Measurements from ENCODE around the gene ATP6V0B. TPM values are rescaled to one million over a fixed set of nuclear protein-coding genes. Genes with fewer than 3 reads are reported as not detected.
A peak's percentile ranks its signal among the peaks of the same experiment; 100 is the strongest.

ATP6V0B gene
- total and polyA plus RNA-seq, 7 donors = 87.9 to 260 (median 133) TPM

GRCh38 chr1:43991476-43992231, 16.9 kb downstream of the ATP6V0B start, which contains the start of gene CCDC24:
CCDC24 (plus strand) TSS chr1:43991599; CDS start chr1:43991879, 280 bp downstream.
- intact Hi-C loops (cut with DNase I) = no loop called here
- H3K4me3 ChIP-seq = peak within 1 kb of the TSS; percentile 83
- peak; percentile 87 to 94 (median 90) for ATAC-seq
- H3K4me1 ChIP-seq = peaks cover 6% of the 10 kb centered on the region
- peaks cover 0 to 6% of the 10 kb centered on the region in 2 donors for H3K36me3 ChIP-seq (ENCODE audit: insufficient read depth in 1 of 2, low read depth in 1 of 2)
- no peak for TF ChIP-seq CTCF (IDR thresholded peaks at IDR 0.05)
- no peaks in the 10 kb centered on the region for H3K27me3 ChIP-seq (ENCODE audit: insufficient read depth in 3 of 3, low read length in 2 of 3)
- no peaks in the 10 kb centered on the region for H3K9me3 ChIP-seq
- 1 to 3% (median 1%) methylated on average over 33 to 66 of the region's 66 CpGs for WGBS, 3 donors
- peak within 1 kb of the TSS; percentile 63 for H3K27ac ChIP-seq
- DNase-seq = peak; percentile 89 to 92

- Histone ChIP-seq H3K27ac (no peak overlapping the region), H3K4me3 (peak overlapping the region; percentile 83), H3K27me3 (ENCODE audit: insufficient read depth in 3 of 3, low read length in 2 of 3) (no peaks in the 10 kb centered on the region), H3K36me3 (ENCODE audit: insufficient read depth in 1 of 2, low read depth in 1 of 2) (no peaks in the 10 kb centered on the region), H3K4me1 (peaks cover 6% of the 10 kb centered on the region), H3K9me3 (no peaks in the 10 kb centered on the region)
- TF ChIP-seq CTCF (IDR thresholded peaks at IDR 0.05) = no peak
- ATAC-seq = no peak
- no peak for DNase-seq
- intact Hi-C loops (cut with DNase I) = no loop called here
- WGBS, 3 donors = 52 to 59% (median 54%) methylated on average over 11 of the region's 11 CpGs
Measured at GRCh38 chr1:43992232-43992995, 17.7 kb downstream of the ATP6V0B start.

- Histone ChIP-seq H3K4me3 (no peak overlapping the region), H3K9me3 (no peaks in the 10 kb centered on the region), H3K4me1 (peaks cover 6% of the 10 kb centered on the region), H3K27ac (no peak overlapping the region), H3K36me3 (ENCODE audit: insufficient read depth in 1 of 2, low read depth in 1 of 2) (no peaks in the 10 kb centered on the region), H3K27me3 (ENCODE audit: insufficient read depth in 3 of 3, low read length in 2 of 3) (no peaks in the 10 kb centered on the region)
- no peak for DNase-seq
- no peak for ATAC-seq
- no peak for TF ChIP-seq CTCF (IDR thresholded peaks at IDR 0.05)
- intact Hi-C loops (cut with DNase I) = no loop called here
- WGBS, 3 donors = 91 to 93% (median 91%) methylated on average over 8 to 9 of the region's 9 CpGs
Measured at GRCh38 chr1:43993206-43993914, 18.6 kb downstream of the ATP6V0B start.

- Histone ChIP-seq H3K4me1 (peaks cover 6% of the 10 kb centered on the region), H3K9me3 (no peaks in the 10 kb centered on the region), H3K4me3 (no peak overlapping the region), H3K27ac (no peak overlapping the region), H3K27me3 (ENCODE audit: insufficient read depth in 3 of 3, low read length in 2 of 3) (no peaks in the 10 kb centered on the region), H3K36me3 (ENCODE audit: insufficient read depth in 1 of 2, low read depth in 1 of 2) (no peaks in the 10 kb centered on the region)
- DNase-seq = no peak
- TF ChIP-seq CTCF (IDR thresholded peaks at IDR 0.05) = no peak
- 77 to 85% (median 83%) methylated on average over 7 of the region's 7 CpGs for WGBS, 3 donors
- no peak for ATAC-seq
- intact Hi-C loops (cut with DNase I) = no loop called here
Measured at GRCh38 chr1:43994071-43994470, 19.3 kb downstream of the ATP6V0B start.

Data from psoas muscle (tissue), 8 donors.